Activated naive CD8-positive, alpha-beta T cell treated with anti-CD3 and anti-CD28 coated beads, Interleukin-2, amount 50 U/mL, for 16 hours (primary cell): Measurements from ENCODE around the gene SAPCD1.
"Not testable (repeated sequence)": the region's sequence is repeated elsewhere in the genome, so short reads cannot be mapped to it uniquely, and the experiment has no call there.

Source experiments
- DNase-seq: peaks from one replicate; pipeline ENCODE4 v3.0.0-alpha.2; 2020; ENCODE audit warnings: low read depth, low spot score

Gene SAPCD1

DNA sequence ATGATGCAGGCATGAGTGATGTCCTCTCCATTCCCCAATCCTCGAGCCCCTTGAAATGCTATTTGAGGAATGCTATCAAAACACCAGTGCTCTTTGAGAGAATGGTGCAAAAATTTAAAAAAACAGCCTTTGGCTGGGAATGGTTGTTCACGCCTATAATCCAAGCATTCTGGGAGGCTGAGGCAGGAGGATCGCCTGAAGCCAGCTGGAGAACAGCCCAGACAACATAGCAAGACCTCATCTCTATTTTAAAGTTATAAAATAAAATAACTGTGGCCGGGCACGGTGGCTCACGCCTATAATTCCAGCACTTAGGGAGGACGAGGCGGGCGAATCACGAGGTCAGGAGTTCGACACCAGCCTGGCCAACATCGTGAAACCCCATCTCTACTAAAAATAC lies 37.3 kb downstream of the SAPCD1 start:
- DNase-seq: no peak

GRCh38 chr6:31801031-31801927 lies 38.8 kb downstream of the SAPCD1 start:
- not testable (repeated sequence) for DNase-seq

GRCh38 chr6:31805939-31806469 lies 43.5 kb downstream of the SAPCD1 start:
- no peak for DNase-seq

DNA sequence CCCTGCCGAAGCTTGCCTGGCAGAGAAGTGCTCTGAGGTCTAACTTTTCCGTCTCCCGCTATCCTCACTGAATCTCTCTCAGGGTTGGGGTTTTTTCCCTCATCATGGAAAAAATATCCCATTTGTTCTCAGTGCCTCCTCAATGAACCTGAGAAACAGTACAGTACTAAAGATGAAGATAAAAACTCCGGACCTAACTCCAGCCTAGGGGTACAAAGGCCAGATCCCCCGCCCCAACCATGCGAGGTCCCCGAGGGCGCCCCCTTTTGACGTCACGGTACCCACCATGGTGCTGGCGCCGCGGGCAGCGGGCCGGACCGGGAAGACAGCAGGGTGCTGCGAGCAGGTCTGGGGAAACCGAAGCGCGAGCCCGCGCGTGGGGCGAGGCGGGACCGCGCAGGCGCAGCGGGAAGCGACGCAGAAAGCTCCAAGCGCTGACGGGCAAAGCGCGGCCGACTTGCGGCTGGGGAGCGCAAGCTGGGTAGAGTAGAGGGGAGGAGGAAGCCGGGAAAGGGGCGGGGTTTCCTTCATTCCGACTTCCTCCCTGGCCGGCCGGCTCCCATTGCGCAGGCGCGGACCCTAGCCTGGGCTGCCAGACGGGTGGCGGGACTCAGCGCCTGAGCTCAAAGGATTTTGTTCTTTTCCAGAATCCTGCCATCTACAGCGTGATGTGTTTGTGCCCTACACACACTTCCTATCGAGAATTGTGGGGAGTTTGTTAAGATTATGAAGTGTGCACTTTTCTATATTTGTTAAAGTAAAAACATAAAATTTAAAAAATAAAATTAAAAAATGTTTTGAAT lies 44.2 kb downstream of the SAPCD1 start, which contains the start of gene LSM2:
LSM2 (minus strand) TSS at position 497 of the 803 bp plus-strand sequence; CDS start at position 288, 209 bp downstream.
- DNase-seq: peak; percentile 94

GRCh38 chr6:31808599-31808998 lies 46.1 kb downstream of the SAPCD1 start:
- DNase-seq: not testable (repeated sequence)

DNA sequence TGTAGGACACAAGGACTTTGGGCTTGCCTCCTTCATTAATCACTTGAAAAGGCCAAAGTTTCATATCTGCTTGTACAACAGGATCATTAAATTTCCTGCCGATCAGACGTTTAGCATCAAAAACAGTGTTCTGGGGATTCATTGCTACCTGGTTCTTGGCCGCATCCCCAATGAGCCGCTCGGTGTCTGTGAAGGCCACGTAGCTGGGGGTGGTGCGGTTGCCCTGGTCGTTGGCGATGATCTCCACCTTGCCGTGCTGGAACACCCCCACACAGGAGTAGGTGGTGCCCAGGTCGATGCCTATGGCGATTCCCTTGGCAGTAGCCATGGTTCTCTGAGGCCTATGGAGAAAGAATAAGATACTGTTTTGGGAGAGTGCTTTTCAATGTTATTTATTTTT lies 49.2 kb downstream of the SAPCD1 start:
- DNase-seq: no peak

- no peak for DNase-seq
Observed at GRCh38 chr6:31813465-31813849, 51.0 kb downstream of the SAPCD1 start.
